ENCODE data around the gene LILRB2. TPM values are rescaled to one million over a fixed set of nuclear protein-coding genes. Genes with fewer than 3 reads are reported as not detected.

LILRB2 gene
- total RNA-seq, 5 donors from 2014 or later (not counting 1 experiment from before 2014, with no cell fraction given) = 0.46 to 0.53 TPM; not detected in 3

Other genes starting within 250 kb of the LILRB2 start
- not detected for gene VSTM1, start 217.2 kb downstream of the LILRB2 start, total RNA-seq
- gene TARM1, start 199.7 kb downstream of the LILRB2 start, total RNA-seq = not detected
- under 1 TPM; 0.32 to 0.76 (median 0.58) TPM for gene OSCAR, start 180.3 kb downstream of the LILRB2 start, total RNA-seq
- gene NDUFA3, start 178.3 kb downstream of the LILRB2 start, total RNA-seq = 100 to 1,000 TPM in 3 of 5 donors, 10 to 100 TPM in 2; 77.4 to 137 (median 123) TPM
- gene TFPT, start 165.5 kb downstream of the LILRB2 start, total RNA-seq = 10 to 100 TPM; 12.0 to 27.0 (median 20.7) TPM
- 10 to 100 TPM; 56.3 to 75.3 (median 69.8) TPM for gene PRPF31, start 165.4 kb downstream of the LILRB2 start, total RNA-seq
- gene CNOT3, start 143.3 kb downstream of the LILRB2 start, total RNA-seq = 10 to 100 TPM; 45.9 to 83.1 (median 77.0) TPM
- 10 to 100 TPM in 4 of 5 donors, 1 to 10 TPM in 1; 8.4 to 21.5 (median 19.2) TPM for gene LENG1, start 121.4 kb downstream of the LILRB2 start, total RNA-seq
- 1 to 10 TPM in 4 of 5 donors, under 1 TPM in 1; 0.78 to 2.6 (median 1.4) TPM for gene TMC4, start 108.0 kb downstream of the LILRB2 start, total RNA-seq
- 10 to 100 TPM; 24.0 to 44.8 (median 38.9) TPM for gene MBOAT7, start 91.5 kb downstream of the LILRB2 start, total RNA-seq
- 10 to 100 TPM in 4 of 5 donors, 1 to 10 TPM in 1; 9.5 to 28.5 (median 23.5) TPM for gene TSEN34, start 89.8 kb downstream of the LILRB2 start, total RNA-seq
- gene RPS9, start 80.3 kb downstream of the LILRB2 start, total RNA-seq = 1,000 to 10,000 TPM; 1,706 to 1,922 (median 1,806) TPM
- gene LILRB3, start 58.1 kb downstream of the LILRB2 start, total RNA-seq = 1 to 10 TPM in 3 of 5 donors, under 1 TPM in 2; 0.72 to 2.8 (median 1.1) TPM
- gene LILRA6, start 38.3 kb downstream of the LILRB2 start, total RNA-seq = under 1 TPM in 3 of 5 donors, not detected in 2; 0.13 to 0.58 (median 0.43) TPM
- gene LILRB5, start 23.8 kb downstream of the LILRB2 start, total RNA-seq = under 1 TPM in 1 of 5 donors, not detected in 4; 0.13 TPM
- not detected for gene LILRA5, start 32.1 kb upstream of the LILRB2 start, total RNA-seq
- under 1 TPM in 1 of 5 donors, not detected in 4; 0.58 TPM for gene LILRA4, start 58.1 kb upstream of the LILRB2 start, total RNA-seq
- gene LAIR1, start 83.8 kb upstream of the LILRB2 start, total RNA-seq = 10 to 100 TPM; 40.2 to 66.0 (median 59.7) TPM
- gene TTYH1, start 134.4 kb upstream of the LILRB2 start, total RNA-seq = under 1 TPM in 2 of 5 donors, not detected in 3; 0.26 to 0.41 TPM
- gene LENG8, start 168.1 kb upstream of the LILRB2 start, total RNA-seq = 100 to 1,000 TPM; 506 to 622 (median 618) TPM
- 1 to 10 TPM; 2.2 to 7.9 (median 7.5) TPM for gene LENG9, start 182.7 kb upstream of the LILRB2 start, total RNA-seq
- under 1 TPM in 1 of 5 donors, not detected in 4; 0.43 TPM for gene CDC42EP5, start 192.2 kb upstream of the LILRB2 start, total RNA-seq
- gene LAIR2, start 221.7 kb upstream of the LILRB2 start, total RNA-seq = 10 to 100 TPM in 1 of 5 donors, 1 to 10 TPM in 3, under 1 TPM in 1; 0.49 to 16.7 (median 1.3) TPM